Measurements from ENCODE around the gene LYST. TPM values are rescaled to one million over a fixed set of nuclear protein-coding genes. Genes with fewer than 3 reads are reported as not detected.
A peak's percentile ranks its signal among the peaks of the same experiment; 100 is the strongest.

Gene LYST
- total RNA-seq, 2 experiments from 2014 or later, result 77.4 to 87.3 TPM

DNA sequence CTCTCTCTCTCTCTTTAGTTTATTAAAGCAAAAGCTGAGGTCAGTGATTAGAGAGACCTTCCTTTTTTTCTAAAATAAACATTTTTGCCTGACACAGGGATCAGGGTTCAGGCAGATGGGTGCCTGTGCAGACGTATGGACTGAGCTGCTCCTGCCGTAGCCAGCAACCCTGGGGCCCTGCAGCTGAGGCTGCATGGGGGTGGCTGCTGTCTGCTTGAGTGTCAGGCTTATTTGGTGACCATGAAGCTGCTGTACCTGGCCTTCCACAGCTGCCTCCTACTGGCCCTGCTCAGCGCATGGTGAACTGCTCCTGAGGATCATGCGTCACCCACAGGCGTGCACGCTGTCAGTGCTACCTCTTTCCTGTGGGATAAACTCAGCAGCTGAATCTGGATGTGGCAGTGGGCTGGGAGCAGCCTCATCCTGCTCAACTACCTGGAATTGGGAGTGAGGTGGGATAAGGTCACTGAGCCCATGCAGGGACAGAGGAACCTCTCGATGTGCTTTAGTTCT is 252.2 kb downstream of the LYST start:
- DNase-seq (no peak), ATAC-seq (no peak)
- ChIA-PET POLR2A (no interaction called here), CTCF (interaction anchor here (1.4 to 1.9 kb wide), 2 partner anchors 14 to 100 kb away, joined by 3 to 7 read pairs; no protein-coding TSS in a partner anchor)
- Mint-ChIP-seq H3K27me3 (no peaks in the 10 kb centered on the region), H3K4me1 (ENCODE audit: low read depth) (no peaks in the 10 kb centered on the region), H3K36me3 (ENCODE audit: low read depth) (no peaks in the 10 kb centered on the region), H3K9me3 (no peaks in the 10 kb centered on the region), H3K27ac (no peak overlapping the region), H3K4me3 (no peak overlapping the region)
- TF ChIP-seq, protein P1, sequence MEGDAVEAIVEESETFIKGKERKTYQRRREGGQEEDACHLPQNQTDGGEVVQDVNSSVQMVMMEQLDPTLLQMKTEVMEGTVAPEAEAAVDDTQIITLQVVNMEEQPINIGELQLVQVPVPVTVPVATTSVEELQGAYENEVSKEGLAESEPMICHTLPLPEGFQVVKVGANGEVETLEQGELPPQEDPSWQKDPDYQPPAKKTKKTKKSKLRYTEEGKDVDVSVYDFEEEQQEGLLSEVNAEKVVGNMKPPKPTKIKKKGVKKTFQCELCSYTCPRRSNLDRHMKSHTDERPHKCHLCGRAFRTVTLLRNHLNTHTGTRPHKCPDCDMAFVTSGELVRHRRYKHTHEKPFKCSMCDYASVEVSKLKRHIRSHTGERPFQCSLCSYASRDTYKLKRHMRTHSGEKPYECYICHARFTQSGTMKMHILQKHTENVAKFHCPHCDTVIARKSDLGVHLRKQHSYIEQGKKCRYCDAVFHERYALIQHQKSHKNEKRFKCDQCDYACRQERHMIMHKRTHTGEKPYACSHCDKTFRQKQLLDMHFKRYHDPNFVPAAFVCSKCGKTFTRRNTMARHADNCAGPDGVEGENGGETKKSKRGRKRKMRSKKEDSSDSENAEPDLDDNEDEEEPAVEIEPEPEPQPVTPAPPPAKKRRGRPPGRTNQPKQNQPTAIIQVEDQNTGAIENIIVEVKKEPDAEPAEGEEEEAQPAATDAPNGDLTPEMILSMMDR (IDR thresholded peaks at IDR 0.05), result no peak
- intact Hi-C loops (cut with micrococcal nuclease), result no loop called here

GRCh38 chr1:235613602-235614001 is 253.1 kb downstream of the LYST start:
- TF ChIP-seq, protein P1 (IDR thresholded peaks at IDR 0.05), result no peak
- Mint-ChIP-seq H3K4me1 (ENCODE audit: low read depth) (no peaks in the 10 kb centered on the region), H3K9me3 (no peaks in the 10 kb centered on the region), H3K4me3 (no peak overlapping the region), H3K27ac (no peak overlapping the region), H3K27me3 (no peaks in the 10 kb centered on the region), H3K36me3 (ENCODE audit: low read depth) (no peaks in the 10 kb centered on the region)
- intact Hi-C loops (cut with micrococcal nuclease), result no loop called here
- ChIA-PET POLR2A (interaction anchor here (1.2 kb wide), 1 partner anchor 12 kb away, joined by 3 read pairs; no protein-coding TSS in a partner anchor), CTCF (interaction anchor here (1.4 to 1.9 kb wide), 2 partner anchors 13 to 100 kb away, joined by 3 to 7 read pairs; no protein-coding TSS in a partner anchor)
- peak; percentile 51 for ATAC-seq
- no peak for DNase-seq

DNA sequence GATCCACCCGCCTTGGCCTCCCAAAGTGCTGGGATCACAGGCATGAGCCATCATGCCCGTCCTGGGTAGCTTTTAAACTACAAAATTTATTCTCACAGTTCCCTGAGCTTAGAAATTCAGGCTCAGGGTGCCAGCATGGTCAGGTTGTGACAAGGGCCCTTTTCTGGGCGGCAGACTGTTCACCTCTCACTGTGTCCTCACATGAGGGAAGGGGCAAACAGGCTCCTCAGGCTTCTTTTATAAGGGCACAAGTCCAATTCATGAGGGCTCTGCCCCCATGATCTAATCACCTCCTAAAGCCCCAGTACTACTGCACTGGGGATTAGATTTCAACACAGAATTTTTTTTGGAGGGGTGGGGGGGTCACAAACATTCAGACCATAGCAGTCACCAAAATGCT is 253.9 kb downstream of the LYST start:
- TF ChIP-seq, protein P1 (IDR thresholded peaks at IDR 0.05), result no peak
- CTCF ChIA-PET, result interaction anchor here (1.9 kb wide), 1 partner anchor 12 kb away, joined by 7 read pairs; no protein-coding TSS in a partner anchor
- ATAC-seq (no peak), DNase-seq (no peak)
- POLR2A ChIA-PET, result interaction anchor here (0.6 to 1.2 kb wide), 2 partner anchors 11 to 101 kb away, joined by 3 read pairs; no protein-coding TSS in a partner anchor
- intact Hi-C loops (cut with micrococcal nuclease), result no loop called here
- Mint-ChIP-seq H3K4me3 (no peak overlapping the region), H3K36me3 (ENCODE audit: low read depth) (no peaks in the 10 kb centered on the region), H3K27ac (no peak overlapping the region), H3K27me3 (no peaks in the 10 kb centered on the region), H3K4me1 (ENCODE audit: low read depth) (no peaks in the 10 kb centered on the region), H3K9me3 (no peaks in the 10 kb centered on the region)

Small RNA genes lying within 50 kb of the gene (microRNA-seq; reads per million reads assigned to microRNA genes)
- gene MIR1537 (ENCODE audit: borderline microRNAs expressed, borderline replicate concordance), result 3.0 reads per million, percentile 4 among the genes with 10 or more reads in this experiment

Other genes starting within 250 kb of the LYST start
- 1 to 10 TPM; 2.2 to 2.3 TPM for gene GNG4, start 217.1 kb downstream of the LYST start, total RNA-seq
- under 1 TPM; 0.04 to 0.07 TPM for gene NID1, start 198.2 kb upstream of the LYST start, total RNA-seq